Lung (tissue), 12 donors: ENCODE data around the gene FMO1. TPM values are rescaled to one million over a fixed set of nuclear protein-coding genes. Genes with fewer than 3 reads are reported as not detected.

Experiments used
- ATAC-seq: fragments of 200-7000 bp; cut with Tn5 transposase; one replicate; pipeline ENCODE4 v1.9.1; 2020; ENCODE audit warnings: moderate number of reproducible peaks; ENCODE audit not compliant: insufficient read depth, low FRiP score
- DNase-seq, 3 donors: peaks; one replicate each; pipeline ENCODE4 v3.0.0-alpha.2; 2013 to 2017
- H3K27ac ChIP-seq, 2 donors: one replicate each; pipeline ENCODE4 v1.5.1; 2013; ENCODE audit warnings: mild to moderate bottlenecking in 2 of 2, moderate library complexity in 2 of 2, control low read depth in 1 of 2, inconsistent platforms in 1 of 2, low read depth in 1 of 2, low read length in 1 of 2
- H3K27me3 ChIP-seq, 3 donors: one replicate each; pipeline ENCODE4 v1.5.1; 2013; ENCODE audit warnings: low read length in 2 of 3; ENCODE audit not compliant: control insufficient read depth in 3 of 3, insufficient read depth in 3 of 3
- H3K36me3 ChIP-seq, 4 donors: one replicate each; pipeline ENCODE4 v1.5.1; 2013; ENCODE audit warnings: low read length in 4 of 4, mild to moderate bottlenecking in 1 of 4, moderate library complexity in 1 of 4; ENCODE audit not compliant: control insufficient read depth in 4 of 4, insufficient read depth in 4 of 4
- H3K4me1 ChIP-seq, 5 donors: one replicate each; pipeline ENCODE4 v1.5.1; 2013; ENCODE audit warnings: low read length in 5 of 5, mild to moderate bottlenecking in 2 of 5, moderate library complexity in 1 of 5; ENCODE audit not compliant: control insufficient read depth in 5 of 5, insufficient read depth in 5 of 5
- H3K4me3 ChIP-seq: one replicate; pipeline ENCODE4 v1.5.1; 2013; ENCODE audit warnings: mild to moderate bottlenecking, control low read depth, moderate library complexity
- H3K9ac ChIP-seq, 2 donors: one replicate each; pipeline ENCODE4 v1.5.1; 2013; ENCODE audit warnings: low read length in 2 of 2, control low read depth in 1 of 2; ENCODE audit not compliant: insufficient read depth in 1 of 2
- H3K9me3 ChIP-seq, 4 donors: one replicate each; pipeline ENCODE4 v1.5.1; 2013; ENCODE audit warnings: low read length in 3 of 4, mild to moderate bottlenecking in 1 of 4, moderate library complexity in 1 of 4; ENCODE audit not compliant: control insufficient read depth in 4 of 4, insufficient read depth in 3 of 4
- CTCF ChIP-seq: IDR thresholded peaks from 2 replicates; pipeline ENCODE4 v1.5.1; 2012; ENCODE audit warnings: mild to moderate bottlenecking; ENCODE audit errors: control extremely low read depth, extremely low read depth
- WGBS, 2 donors: extraction: QIAGEN DNeasy Blood & Tissue Kit; methylation state at CpG; one replicate each; pipeline ENCODE4 v1.1.7; 2013; 5-methylcytosine and 5-hydroxymethylcytosine counted together
- polyA plus RNA-seq, 2 donors: library from polyadenylated mRNA; stranded (reverse); fragments of 200-250 nt; gene quantifications; one replicate each; pipeline ENCODE4 v1.2.1, GENCODE V29; 2013
- total RNA-seq, 2 donors: library from RNA; depleted of rRNA in 1 of 2; stranded (reverse); fragments of >200 nt in 1 of 2; gene quantifications; one replicate each; pipeline ENCODE4 v1.2.1, GENCODE V29; 2014 to 2021
- donor health status: control.
- donor health status: control.
- donor health status: Bipolar disorder and iron deficiency.
- donor health status: healthy.
- donor health status: DM: yes; HTN: yes; CAD: no.

Gene FMO1
- total and polyA plus RNA-seq, 4 donors, result 0.47 to 8.7 (median 2.1) TPM

GRCh38 chr1:171243878-171244277 is 4.4 kb upstream of the FMO1 start:
- H3K4me1 ChIP-seq, result no peaks in the 10 kb centered on the region
- H3K27me3 ChIP-seq, result no peaks in the 10 kb centered on the region
- no peak overlapping the region for H3K9ac ChIP-seq
- H3K4me3 ChIP-seq, result no peak overlapping the region
- H3K36me3 ChIP-seq, result peaks cover 0 to 5% (median 0%) of the 10 kb centered on the region in 4 donors
- DNase-seq (no peak), ATAC-seq (no peak)
- no peak overlapping the region for H3K27ac ChIP-seq
- no peak for TF ChIP-seq CTCF
- peaks cover 0 to 4% (median 0%) of the 10 kb centered on the region in 4 donors for H3K9me3 ChIP-seq
- WGBS, 2 donors, result 83 to 86% methylated on average over 4 of the region's 4 CpGs

GRCh38 chr1:171245458-171246064 is 2.7 kb upstream of the FMO1 start:
- no peak overlapping the region for H3K9ac ChIP-seq
- no peaks in the 10 kb centered on the region for H3K9me3 ChIP-seq
- no peak overlapping the region for H3K4me3 ChIP-seq
- TF ChIP-seq CTCF, result peak; percentile 38
- no peak for ATAC-seq
- peaks cover 0 to 3% (median 0%) of the 10 kb centered on the region in 5 donors for H3K4me1 ChIP-seq
- H3K27ac ChIP-seq, result no peak overlapping the region
- WGBS, 2 donors, result 39 to 41% methylated on average over 6 of the region's 6 CpGs
- no peaks in the 10 kb centered on the region for H3K27me3 ChIP-seq
- DNase-seq, result peak in 1 of 3 donors; percentile 40
- peaks cover 0 to 5% (median 0%) of the 10 kb centered on the region in 4 donors for H3K36me3 ChIP-seq

- TF ChIP-seq CTCF, result no peak
- H3K4me1 ChIP-seq, result peaks cover 0 to 7% (median 0%) of the 10 kb centered on the region in 5 donors
- no peaks in the 10 kb centered on the region for H3K27me3 ChIP-seq
- peaks cover 0 to 3% (median 0%) of the 10 kb centered on the region in 4 donors for H3K9me3 ChIP-seq
- peaks cover 0 to 5% (median 0%) of the 10 kb centered on the region in 4 donors for H3K36me3 ChIP-seq
- no peak for ATAC-seq
- no peak overlapping the region for H3K27ac ChIP-seq
- DNase-seq, result no peak
- WGBS, 2 donors, result 83 to 85% methylated on average over 4 of the region's 4 CpGs
- H3K4me3 ChIP-seq, result no peak overlapping the region
- H3K9ac ChIP-seq, result no peak overlapping the region
These were observed 793 bp upstream of the FMO1 start for GRCh38 chr1:171247501-171247900.
